Calu3 (cell line): ENCODE measurements around the gene ZNF274. TPM values are rescaled to one million over a fixed set of nuclear protein-coding genes. Genes with fewer than 3 reads are reported as not detected.

Source experiments
- BruUV-seq: library from RNA; stranded (reverse); fragments of 400-500 nt; replicated peaks from 2 replicates; lab custom pipeline; 2021; lab: Mats Ljungman, UMichigan
- CTCF ChIA-PET: fragments of 300-600 bp; sonication (Branson Sonifier 250); formaldehyde crosslinking; loops from one replicate; lab custom pipeline; 2022; ENCODE audit warnings: antibody characterized with exemption; lab: Charles Lee
- DNase-seq: peaks from one replicate; pipeline ENCODE4 v3.0.0; 2022
- H3K27ac Mint-ChIP-seq: one replicate; pipeline ENCODE4 v1.8.0; 2022; ENCODE audit warnings: mixed read lengths; ENCODE audit not compliant: unreplicated experiment
- H3K27me3 Mint-ChIP-seq: one replicate; pipeline ENCODE4 v1.8.0; 2022; ENCODE audit warnings: mixed read lengths; ENCODE audit not compliant: unreplicated experiment
- H3K36me3 Mint-ChIP-seq: one replicate; pipeline ENCODE4 v1.8.0; 2022; ENCODE audit warnings: mild to moderate bottlenecking, moderate library complexity, mixed read lengths; ENCODE audit not compliant: insufficient read depth, unreplicated experiment
- H3K4me1 Mint-ChIP-seq: one replicate; pipeline ENCODE4 v1.8.0; 2022; ENCODE audit warnings: mild to moderate bottlenecking, low read depth, mixed read lengths; ENCODE audit not compliant: unreplicated experiment
- H3K4me3 Mint-ChIP-seq: one replicate; pipeline ENCODE4 v1.8.0; 2022; ENCODE audit warnings: mild to moderate bottlenecking, low read depth, moderate library complexity, mixed read lengths; ENCODE audit not compliant: unreplicated experiment
- H3K9me3 Mint-ChIP-seq: one replicate; pipeline ENCODE4 v1.8.0; 2022; ENCODE audit warnings: low read depth, mixed read lengths; ENCODE audit not compliant: unreplicated experiment
- intact Hi-C: fragments of 100-400 bp; cut with micrococcal nuclease; formaldehyde crosslinking; loops from one replicate; pipeline ENCODE4 v1.10.0; 2022; ENCODE audit not compliant: unreplicated experiment
- total RNA-seq: library from RNA; stranded (reverse); gene quantifications from 2 replicates; pipeline ENCODE4 v1.2.3, GENCODE V29; 2022
- TF ChIP-seq, protein P1 (sequence below): fragments of 200-600 bp; IDR thresholded peaks from one replicate; pipeline ENCODE4 v1.8.0; 2022; ENCODE audit warnings: antibody characterized with exemption; ENCODE audit not compliant: unreplicated experiment

ZNF274 gene
- total RNA-seq, 1 experiment from 2014 or later: 43.2 TPM

DNA sequence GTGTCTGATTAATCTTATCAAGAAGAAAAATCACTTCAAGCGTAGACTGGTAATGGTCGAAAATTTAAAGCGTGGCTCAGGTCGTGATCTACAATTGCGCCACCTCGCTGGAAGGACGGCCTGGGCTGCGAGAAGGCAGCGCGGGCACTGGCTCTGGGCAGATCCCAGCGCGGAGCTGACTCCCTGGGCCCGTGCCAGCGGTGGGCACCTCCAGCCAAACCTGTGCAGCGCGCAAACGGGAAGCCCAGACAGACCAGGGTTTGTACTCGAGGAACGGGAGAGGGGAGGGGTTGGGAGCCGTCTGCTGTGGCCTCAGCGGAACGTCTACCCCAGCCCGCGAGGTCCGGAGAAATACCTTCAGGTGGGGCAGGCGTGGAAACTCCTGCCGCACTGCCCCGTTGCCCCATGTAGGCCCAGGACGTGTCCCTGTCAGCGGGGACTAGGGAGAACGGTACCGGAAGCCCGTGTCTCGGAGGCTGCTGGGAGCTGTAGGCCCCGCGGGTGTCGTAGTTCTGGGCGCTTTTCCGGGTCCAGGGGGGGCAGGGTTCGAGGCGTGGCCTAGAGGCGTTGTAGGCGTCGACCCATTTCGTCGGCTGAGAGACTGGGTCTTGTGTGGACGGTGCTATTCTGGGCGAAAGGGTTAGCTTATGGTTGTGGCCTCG is 21.1 kb downstream of the ZNF274 start:
- TF ChIP-seq, protein P1, sequence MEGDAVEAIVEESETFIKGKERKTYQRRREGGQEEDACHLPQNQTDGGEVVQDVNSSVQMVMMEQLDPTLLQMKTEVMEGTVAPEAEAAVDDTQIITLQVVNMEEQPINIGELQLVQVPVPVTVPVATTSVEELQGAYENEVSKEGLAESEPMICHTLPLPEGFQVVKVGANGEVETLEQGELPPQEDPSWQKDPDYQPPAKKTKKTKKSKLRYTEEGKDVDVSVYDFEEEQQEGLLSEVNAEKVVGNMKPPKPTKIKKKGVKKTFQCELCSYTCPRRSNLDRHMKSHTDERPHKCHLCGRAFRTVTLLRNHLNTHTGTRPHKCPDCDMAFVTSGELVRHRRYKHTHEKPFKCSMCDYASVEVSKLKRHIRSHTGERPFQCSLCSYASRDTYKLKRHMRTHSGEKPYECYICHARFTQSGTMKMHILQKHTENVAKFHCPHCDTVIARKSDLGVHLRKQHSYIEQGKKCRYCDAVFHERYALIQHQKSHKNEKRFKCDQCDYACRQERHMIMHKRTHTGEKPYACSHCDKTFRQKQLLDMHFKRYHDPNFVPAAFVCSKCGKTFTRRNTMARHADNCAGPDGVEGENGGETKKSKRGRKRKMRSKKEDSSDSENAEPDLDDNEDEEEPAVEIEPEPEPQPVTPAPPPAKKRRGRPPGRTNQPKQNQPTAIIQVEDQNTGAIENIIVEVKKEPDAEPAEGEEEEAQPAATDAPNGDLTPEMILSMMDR: no peak
- CTCF ChIA-PET: no interaction called here
- Mint-ChIP-seq H3K9me3 (peaks cover 45% of the 10 kb centered on the region), H3K4me1 (no peaks in the 10 kb centered on the region), H3K36me3 (peaks cover 84% of the 10 kb centered on the region), H3K27ac (no peak overlapping the region), H3K27me3 (no peaks in the 10 kb centered on the region), H3K4me3 (no peak overlapping the region)
- DNase-seq: no peak
- intact Hi-C loops: no loop called here
- BruUV-seq: no TSS peak

DNA sequence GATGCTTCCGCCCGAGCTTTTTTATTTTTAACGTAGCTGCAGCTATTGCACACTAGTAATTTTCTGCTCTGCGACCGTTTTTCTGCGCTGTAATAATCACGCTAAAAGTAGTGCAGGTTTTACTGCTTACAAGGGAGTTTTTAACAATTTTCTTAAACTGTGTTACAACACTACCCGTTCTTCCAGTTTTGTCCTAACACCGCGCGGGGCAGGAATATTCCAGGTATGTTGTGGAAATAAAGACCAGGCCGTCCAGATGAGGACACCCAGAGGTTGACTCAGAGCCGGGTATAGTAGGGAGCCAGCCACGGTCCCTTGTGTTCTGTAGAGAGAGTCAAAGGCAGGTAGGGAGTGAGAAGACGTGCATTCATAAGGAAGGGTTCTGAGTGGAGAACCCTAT is 21.7 kb downstream of the ZNF274 start:
- intact Hi-C loops: no loop called here
- H3K4me3 Mint-ChIP-seq: no peak overlapping the region
- BruUV-seq: no TSS peak

DNA sequence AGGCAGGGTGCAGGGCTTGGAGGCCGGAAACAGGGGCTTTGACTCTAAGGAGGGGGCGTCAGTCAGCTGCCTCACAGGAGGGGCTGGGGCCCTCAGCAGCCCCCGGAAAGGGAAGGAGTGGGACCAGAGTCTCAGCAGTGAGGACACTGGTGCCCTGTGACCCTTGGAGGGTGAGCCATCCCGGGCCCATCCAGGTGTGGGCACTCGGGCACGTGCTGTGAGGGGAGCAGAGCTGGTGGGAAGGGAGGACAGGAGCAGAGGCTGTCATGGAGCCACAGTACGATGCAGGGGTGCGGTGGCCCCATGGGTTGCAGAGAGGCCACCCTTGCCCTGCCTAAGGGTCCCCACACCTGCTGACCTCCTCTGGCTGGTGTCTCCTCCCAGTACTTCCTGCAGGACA is 26.7 kb downstream of the ZNF274 start:
- Mint-ChIP-seq H3K27ac (no peak overlapping the region), H3K4me3 (no peak overlapping the region), H3K27me3 (no peaks in the 10 kb centered on the region), H3K36me3 (peaks cover 74% of the 10 kb centered on the region), H3K4me1 (no peaks in the 10 kb centered on the region), H3K9me3 (peaks cover 57% of the 10 kb centered on the region)
- intact Hi-C loops: no loop called here
- no peak for DNase-seq
- TF ChIP-seq, protein P1: no peak
- CTCF ChIA-PET: no interaction called here
- no TSS peak for BruUV-seq

More for the DNA sequence above, 21.7 kb downstream of the ZNF274 start:
- TF ChIP-seq, protein P1: no peak
- Mint-ChIP-seq H3K36me3 (peaks cover 84% of the 10 kb centered on the region), H3K4me1 (no peaks in the 10 kb centered on the region), H3K9me3 (peaks cover 49% of the 10 kb centered on the region), H3K27ac (no peak overlapping the region), H3K27me3 (no peaks in the 10 kb centered on the region)
- CTCF ChIA-PET: no interaction called here
- no peak for DNase-seq

DNA sequence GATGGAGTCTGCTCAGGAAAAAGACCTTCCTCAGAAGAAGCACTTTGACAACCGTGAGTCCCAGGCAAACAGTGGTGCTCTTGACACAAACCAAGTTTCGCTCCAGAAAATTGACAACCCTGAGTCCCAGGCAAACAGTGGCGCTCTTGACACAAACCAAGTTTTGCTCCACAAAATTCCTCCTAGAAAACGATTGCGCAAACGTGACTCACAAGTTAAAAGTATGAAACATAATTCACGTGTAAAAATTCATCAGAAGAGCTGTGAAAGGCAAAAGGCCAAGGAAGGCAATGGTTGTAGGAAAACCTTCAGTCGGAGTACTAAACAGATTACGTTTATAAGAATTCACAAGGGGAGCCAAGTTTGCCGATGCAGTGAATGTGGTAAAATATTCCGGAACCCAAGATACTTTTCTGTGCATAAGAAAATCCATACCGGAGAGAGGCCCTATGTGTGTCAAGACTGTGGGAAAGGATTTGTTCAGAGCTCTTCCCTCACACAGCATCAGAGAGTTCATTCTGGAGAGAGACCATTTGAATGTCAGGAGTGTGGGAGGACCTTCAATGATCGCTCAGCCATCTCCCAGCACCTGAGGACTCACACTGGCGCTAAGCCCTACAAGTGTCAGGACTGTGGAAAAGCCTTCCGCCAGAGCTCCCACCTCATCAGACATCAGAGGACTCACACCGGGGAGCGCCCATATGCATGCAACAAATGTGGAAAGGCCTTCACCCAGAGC is 29.6 kb downstream of the ZNF274 start:
- H3K27ac Mint-ChIP-seq: no peak overlapping the region
- H3K4me3 Mint-ChIP-seq: no peak overlapping the region
- H3K27me3 Mint-ChIP-seq: no peaks in the 10 kb centered on the region
- H3K4me1 Mint-ChIP-seq: no peaks in the 10 kb centered on the region
- no peak for DNase-seq
- TF ChIP-seq, protein P1: no peak
- intact Hi-C loops: no loop called here
- CTCF ChIA-PET: no interaction called here
- BruUV-seq: no TSS peak
- peaks cover 60% of the 10 kb centered on the region for H3K36me3 Mint-ChIP-seq
- H3K9me3 Mint-ChIP-seq: peaks cover 47% of the 10 kb centered on the region
